Lung (tissue), 12 donors: ENCODE measurements around the gene MYOG. TPM values are rescaled to one million over a fixed set of nuclear protein-coding genes. Genes with fewer than 3 reads are reported as not detected.

Experiments used
- ATAC-seq: fragments of 200-7000 bp; cut with Tn5 transposase; one replicate; pipeline ENCODE4 v1.9.1; 2020; ENCODE audit warnings: moderate number of reproducible peaks; ENCODE audit not compliant: insufficient read depth, low FRiP score
- DNase-seq, 3 donors: peaks; one replicate each; pipeline ENCODE4 v3.0.0-alpha.2; 2013 to 2017
- H3K27ac ChIP-seq, 2 donors: one replicate each; pipeline ENCODE4 v1.5.1; 2013; ENCODE audit warnings: mild to moderate bottlenecking in 2 of 2, moderate library complexity in 2 of 2, control low read depth in 1 of 2, inconsistent platforms in 1 of 2, low read depth in 1 of 2, low read length in 1 of 2
- H3K27me3 ChIP-seq, 3 donors: one replicate each; pipeline ENCODE4 v1.5.1; 2013; ENCODE audit warnings: low read length in 2 of 3; ENCODE audit not compliant: control insufficient read depth in 3 of 3, insufficient read depth in 3 of 3
- H3K36me3 ChIP-seq, 4 donors: one replicate each; pipeline ENCODE4 v1.5.1; 2013; ENCODE audit warnings: low read length in 4 of 4, mild to moderate bottlenecking in 1 of 4, moderate library complexity in 1 of 4; ENCODE audit not compliant: control insufficient read depth in 4 of 4, insufficient read depth in 4 of 4
- H3K4me1 ChIP-seq, 5 donors: one replicate each; pipeline ENCODE4 v1.5.1; 2013; ENCODE audit warnings: low read length in 5 of 5, mild to moderate bottlenecking in 2 of 5, moderate library complexity in 1 of 5; ENCODE audit not compliant: control insufficient read depth in 5 of 5, insufficient read depth in 5 of 5
- H3K4me3 ChIP-seq: one replicate; pipeline ENCODE4 v1.5.1; 2013; ENCODE audit warnings: mild to moderate bottlenecking, control low read depth, moderate library complexity
- H3K9ac ChIP-seq, 2 donors: one replicate each; pipeline ENCODE4 v1.5.1; 2013; ENCODE audit warnings: low read length in 2 of 2, control low read depth in 1 of 2; ENCODE audit not compliant: insufficient read depth in 1 of 2
- H3K9me3 ChIP-seq, 4 donors: one replicate each; pipeline ENCODE4 v1.5.1; 2013; ENCODE audit warnings: low read length in 3 of 4, mild to moderate bottlenecking in 1 of 4, moderate library complexity in 1 of 4; ENCODE audit not compliant: control insufficient read depth in 4 of 4, insufficient read depth in 3 of 4
- CTCF ChIP-seq: IDR thresholded peaks from 2 replicates; pipeline ENCODE4 v1.5.1; 2012; ENCODE audit warnings: mild to moderate bottlenecking; ENCODE audit errors: control extremely low read depth, extremely low read depth
- WGBS, 2 donors: extraction: QIAGEN DNeasy Blood & Tissue Kit; methylation state at CpG; one replicate each; pipeline ENCODE4 v1.1.7; 2013; 5-methylcytosine and 5-hydroxymethylcytosine counted together
- polyA plus RNA-seq, 2 donors: library from polyadenylated mRNA; stranded (reverse); fragments of 200-250 nt; gene quantifications; one replicate each; pipeline ENCODE4 v1.2.1, GENCODE V29; 2013
- total RNA-seq, 2 donors: library from RNA; depleted of rRNA in 1 of 2; stranded (reverse); fragments of >200 nt in 1 of 2; gene quantifications; one replicate each; pipeline ENCODE4 v1.2.1, GENCODE V29; 2014 to 2021
- donor health status: control.
- donor health status: control.
- donor health status: Bipolar disorder and iron deficiency.
- donor health status: healthy.
- donor health status: DM: yes; HTN: yes; CAD: no.

MYOG gene
- total and polyA plus RNA-seq, 4 donors: not detected

GRCh38 chr1:203081465-203082230 is 4.2 kb downstream of the MYOG start:
- Histone ChIP-seq H3K9ac (no peak overlapping the region), H3K4me1 (no peaks in the 10 kb centered on the region), H3K9me3 (no peaks in the 10 kb centered on the region), H3K27me3 (peaks cover 0 to 17% (median 4%) of the 10 kb centered on the region in 3 donors), H3K36me3 (no peaks in the 10 kb centered on the region), H3K4me3 (no peak overlapping the region), H3K27ac (no peak overlapping the region)
- TF ChIP-seq CTCF: no peak
- WGBS, 2 donors: 67 to 78% methylated on average over 9 of the region's 9 CpGs
- ATAC-seq (no peak), DNase-seq (no peak)

GRCh38 chr1:203080456-203080855 is 5.4 kb downstream of the MYOG start:
- no peak overlapping the region for H3K4me3 ChIP-seq
- H3K36me3 ChIP-seq: no peaks in the 10 kb centered on the region
- DNase-seq (no peak), ATAC-seq (no peak)
- WGBS, 2 donors: 83 to 90% methylated on average over 5 of the region's 5 CpGs
- H3K27me3 ChIP-seq: peaks cover 0 to 20% (median 9%) of the 10 kb centered on the region in 3 donors
- peaks cover 0 to 8% (median 0%) of the 10 kb centered on the region in 5 donors for H3K4me1 ChIP-seq
- TF ChIP-seq CTCF: no peak
- no peak overlapping the region for H3K9ac ChIP-seq
- no peak overlapping the region for H3K27ac ChIP-seq
- no peaks in the 10 kb centered on the region for H3K9me3 ChIP-seq

- no peak for DNase-seq
Observed at GRCh38 chr1:203078478-203078877, 7.3 kb downstream of the MYOG start.

More at GRCh38 chr1:203078478-203078877, 7.3 kb downstream of the MYOG start:
- peaks cover 0 to 9% (median 0%) of the 10 kb centered on the region in 5 donors for H3K4me1 ChIP-seq
- no peak for TF ChIP-seq CTCF
- H3K4me3 ChIP-seq: no peak overlapping the region
- H3K9ac ChIP-seq: no peak overlapping the region
- 88 to 90% methylated on average over 3 of the region's 3 CpGs for WGBS, 2 donors
- H3K27ac ChIP-seq: no peak overlapping the region
- no peaks in the 10 kb centered on the region for H3K9me3 ChIP-seq
- no peak for ATAC-seq
- H3K27me3 ChIP-seq: peaks cover 0 to 32% (median 20%) of the 10 kb centered on the region in 3 donors
- no peaks in the 10 kb centered on the region for H3K36me3 ChIP-seq
